Upper lobe of left lung (tissue), 4 donors: ENCODE data around the gene ACP4.

Source experiments
- EP300 ChIP-seq, 4 donors: sonication (generic); formaldehyde crosslinking; IDR thresholded peaks; one replicate each; pipeline ENCODE4 v1.5.1; 2017; ENCODE audit warnings: antibody characterized with exemption in 4 of 4, control low read depth in 2 of 4
- POLR2A ChIP-seq, 4 donors: fragments of 450-650 bp; IDR thresholded peaks; one replicate each; pipeline ENCODE4 v1.5.1; 2016 to 2017; ENCODE audit warnings: antibody characterized with exemption in 4 of 4, mild to moderate bottlenecking in 2 of 4
- POLR2AphosphoS5 ChIP-seq, 2 donors: sonication (generic); formaldehyde crosslinking; IDR thresholded peaks; one replicate each; pipeline ENCODE4 v1.5.1; 2017; ENCODE audit warnings: antibody characterized with exemption in 2 of 2
- TF ChIP-seq, protein P1 (sequence below), 6 experiments: fragments of 450-650 bp in 4 of 6; fragments of 200-600 bp in 2 of 6; sonication (generic) in 2 of 6; IDR thresholded peaks; one replicate each; pipeline ENCODE4 v1.5.1; 2016 to 2019; ENCODE audit warnings: antibody characterized with exemption in 6 of 6

DNA sequence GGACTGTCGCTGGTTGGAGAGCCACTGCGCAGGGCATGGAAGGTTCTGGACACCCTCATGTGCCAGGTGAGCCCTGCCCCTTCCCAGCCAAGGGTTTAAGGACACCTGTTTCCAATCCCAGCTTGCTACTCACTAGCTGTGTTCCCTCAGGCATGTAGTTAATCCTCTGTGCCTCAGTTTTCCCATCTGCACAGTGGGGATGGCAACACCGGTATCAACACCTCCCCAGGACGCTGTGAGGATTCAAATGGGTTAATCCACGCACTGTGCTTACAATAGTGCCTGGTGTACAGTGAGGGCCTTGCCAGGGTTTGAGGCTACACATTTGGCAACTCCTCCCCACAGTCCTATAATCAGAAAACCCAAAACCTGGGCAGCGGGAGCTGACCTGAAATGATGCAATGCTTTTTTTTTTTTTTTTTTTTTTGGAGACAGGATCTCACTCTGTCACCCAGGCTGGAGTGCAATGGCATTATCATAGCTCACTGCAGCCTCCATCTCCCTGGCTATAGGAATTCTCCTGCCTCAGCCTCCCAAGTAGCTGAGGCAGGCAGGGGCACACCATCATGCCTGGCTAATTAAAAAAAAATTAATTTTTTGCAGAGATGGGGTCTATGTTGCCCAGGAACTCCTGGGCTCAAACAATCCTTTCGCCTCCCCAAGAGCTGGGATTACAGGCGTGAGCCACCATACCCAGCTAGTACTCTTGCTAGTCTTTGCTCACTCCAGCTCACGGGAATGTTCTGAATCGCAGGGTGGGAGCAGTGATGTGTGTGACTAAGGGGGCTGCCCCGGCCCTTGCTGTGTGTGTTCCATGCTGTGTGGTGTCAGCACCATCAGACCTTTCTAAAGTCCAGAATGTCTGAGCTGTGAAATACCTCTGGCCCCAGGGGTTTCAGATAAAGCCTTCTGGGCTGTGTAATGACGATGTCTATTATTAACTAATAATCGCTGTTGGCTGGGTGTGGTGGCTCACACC lies 2.3 kb downstream of the ACP4 start:
- TF ChIP-seq, protein P1, sequence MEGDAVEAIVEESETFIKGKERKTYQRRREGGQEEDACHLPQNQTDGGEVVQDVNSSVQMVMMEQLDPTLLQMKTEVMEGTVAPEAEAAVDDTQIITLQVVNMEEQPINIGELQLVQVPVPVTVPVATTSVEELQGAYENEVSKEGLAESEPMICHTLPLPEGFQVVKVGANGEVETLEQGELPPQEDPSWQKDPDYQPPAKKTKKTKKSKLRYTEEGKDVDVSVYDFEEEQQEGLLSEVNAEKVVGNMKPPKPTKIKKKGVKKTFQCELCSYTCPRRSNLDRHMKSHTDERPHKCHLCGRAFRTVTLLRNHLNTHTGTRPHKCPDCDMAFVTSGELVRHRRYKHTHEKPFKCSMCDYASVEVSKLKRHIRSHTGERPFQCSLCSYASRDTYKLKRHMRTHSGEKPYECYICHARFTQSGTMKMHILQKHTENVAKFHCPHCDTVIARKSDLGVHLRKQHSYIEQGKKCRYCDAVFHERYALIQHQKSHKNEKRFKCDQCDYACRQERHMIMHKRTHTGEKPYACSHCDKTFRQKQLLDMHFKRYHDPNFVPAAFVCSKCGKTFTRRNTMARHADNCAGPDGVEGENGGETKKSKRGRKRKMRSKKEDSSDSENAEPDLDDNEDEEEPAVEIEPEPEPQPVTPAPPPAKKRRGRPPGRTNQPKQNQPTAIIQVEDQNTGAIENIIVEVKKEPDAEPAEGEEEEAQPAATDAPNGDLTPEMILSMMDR (IDR thresholded peaks at IDR 0.05), result no peak
- no peak for TF ChIP-seq POLR2AphosphoS5 (IDR thresholded peaks at IDR 0.05)
- TF ChIP-seq POLR2A (IDR thresholded peaks at IDR 0.05), result no peak
- no peak for TF ChIP-seq EP300 (IDR thresholded peaks at IDR 0.05)
